WTC11 (cell line): ENCODE results near the gene CACNG7. TPM values are rescaled to one million over a fixed set of nuclear protein-coding genes. Genes with fewer than 3 reads are reported as not detected.

Source experiments
- ATAC-seq: fragments of 200-7000 bp; cut with Tn5 transposase; 2 replicates; pipeline ENCODE4 v1.10.0; 2021; ENCODE audit warnings: mild to moderate bottlenecking, moderate library complexity
- CTCF ChIA-PET: fragments of 300-600 bp; sonication (Branson Sonifier 250); formaldehyde crosslinking; loops from one replicate; lab custom pipeline; 2021; ENCODE audit warnings: antibody characterized with exemption; lab: Charles Lee
- POLR2A ChIA-PET: fragments of 350-600 bp; sonication (Branson Sonifier 250); formaldehyde crosslinking; loops from one replicate; lab custom pipeline; 2021; ENCODE audit warnings: antibody characterized with exemption; lab: Charles Lee
- DNase-seq: peaks from one replicate; pipeline ENCODE4 v3.0.0; 2021; ENCODE audit warnings: low spot score
- H3K27ac Mint-ChIP-seq: 2 replicates; pipeline ENCODE4 v1.8.0; 2021; ENCODE audit warnings: mixed read lengths
- H3K27me3 Mint-ChIP-seq: 2 replicates; pipeline ENCODE4 v1.8.0; 2021; ENCODE audit warnings: low read depth, mild to moderate bottlenecking, moderate library complexity, mixed read lengths
- H3K36me3 Mint-ChIP-seq: 2 replicates; pipeline ENCODE4 v1.8.0; 2021; ENCODE audit warnings: mixed read lengths
- H3K4me1 Mint-ChIP-seq: 2 replicates; pipeline ENCODE4 v1.8.0; 2022; ENCODE audit warnings: mixed read lengths
- H3K4me3 Mint-ChIP-seq: 2 replicates; pipeline ENCODE4 v1.8.0; 2021; ENCODE audit warnings: mild to moderate bottlenecking, moderate library complexity, mixed read lengths
- H3K9me3 Mint-ChIP-seq: 2 replicates; pipeline ENCODE4 v1.8.0; 2021; ENCODE audit warnings: mixed read lengths
- ARID4B ChIP-seq: sonication (generic); formaldehyde crosslinking; IDR thresholded peaks from 2 replicates; pipeline ENCODE4 v1.8.0; 2023; ENCODE audit warnings: missing genetic modification reagents, mild to moderate bottlenecking, borderline replicate concordance
- CBFB ChIP-seq: sonication (generic); formaldehyde crosslinking; IDR thresholded peaks from 2 replicates; pipeline ENCODE4 v1.8.1; 2022; ENCODE audit warnings: mild to moderate bottlenecking, low read depth, missing genetic modification reagents
- CREB1 ChIP-seq: sonication (generic); formaldehyde crosslinking; IDR thresholded peaks from 2 replicates; pipeline ENCODE4 v1.8.0; 2023; ENCODE audit warnings: mild to moderate bottlenecking, missing genetic modification reagents
- E2F5 ChIP-seq: sonication (generic); formaldehyde crosslinking; IDR thresholded peaks from 2 replicates; pipeline ENCODE4 v1.8.1; 2022; ENCODE audit warnings: mild to moderate bottlenecking, moderate library complexity, missing genetic modification reagents
- FOXK1 ChIP-seq: sonication (generic); formaldehyde crosslinking; IDR thresholded peaks from 2 replicates; pipeline ENCODE4 v1.8.0; 2022; ENCODE audit warnings: mild to moderate bottlenecking, moderate library complexity, missing genetic modification reagents
- MAX ChIP-seq: sonication (generic); formaldehyde crosslinking; IDR thresholded peaks from 2 replicates; pipeline ENCODE4 v1.8.0; 2022; ENCODE audit warnings: mild to moderate bottlenecking, missing genetic modification reagents
- MYBL2 ChIP-seq: sonication (generic); formaldehyde crosslinking; IDR thresholded peaks from 2 replicates; pipeline ENCODE4 v1.8.1; 2023; ENCODE audit warnings: mild to moderate bottlenecking, moderate library complexity, missing genetic modification reagents
- NFE2L1 ChIP-seq: sonication (generic); formaldehyde crosslinking; IDR thresholded peaks from 2 replicates; pipeline ENCODE4 v1.8.1; 2023; ENCODE audit warnings: missing genetic modification reagents
- NR3C1 ChIP-seq: sonication (generic); formaldehyde crosslinking; conservative IDR thresholded peaks from 2 replicates; pipeline ENCODE4 v1.8.1; 2023; ENCODE audit warnings: low read depth, mild to moderate bottlenecking, missing genetic modification reagents
- OVOL2 ChIP-seq: fragments of 250-450 bp; sonication (Bioruptor Pico); IDR thresholded peaks from 2 replicates; pipeline ENCODE4 v1.9.0; 2021; ENCODE audit warnings: mild to moderate bottlenecking, borderline replicate concordance
- TEAD1 ChIP-seq: sonication (generic); formaldehyde crosslinking; IDR thresholded peaks from 2 replicates; pipeline ENCODE4 v1.8.0; 2022; ENCODE audit warnings: mild to moderate bottlenecking, missing genetic modification reagents
- TEAD4 ChIP-seq: sonication (generic); formaldehyde crosslinking; IDR thresholded peaks from 2 replicates; pipeline ENCODE4 v1.8.0; 2022; ENCODE audit warnings: mild to moderate bottlenecking, missing genetic modification reagents
- ZNF396 ChIP-seq: fragments of 250-450 bp; sonication (Bioruptor Pico); IDR thresholded peaks from 2 replicates; pipeline ENCODE4 v1.8.0; 2021; ENCODE audit warnings: mild to moderate bottlenecking, moderate library complexity, borderline replicate concordance
- total RNA-seq: library from RNA; stranded (reverse); gene quantifications from 3 replicates; pipeline ENCODE4 v1.2.3, GENCODE V29; 2021
- TF ChIP-seq, protein P1 (sequence below): sonication (generic); formaldehyde crosslinking; IDR thresholded peaks from 2 replicates; pipeline ENCODE4 v1.8.0; 2022; ENCODE audit warnings: mild to moderate bottlenecking, missing genetic modification reagents
- TF ChIP-seq, protein P2 (sequence below): sonication (generic); formaldehyde crosslinking; IDR thresholded peaks from 2 replicates; pipeline ENCODE4 v1.8.1; 2023; ENCODE audit warnings: mild to moderate bottlenecking, missing genetic modification reagents, moderate library complexity
- TF ChIP-seq, protein P3 (sequence below): sonication (generic); formaldehyde crosslinking; IDR thresholded peaks from 2 replicates; pipeline ENCODE4 v1.8.0; 2022; ENCODE audit warnings: mild to moderate bottlenecking, missing genetic modification reagents

Gene CACNG7
- total RNA-seq, 1 experiment from 2014 or later, result 33.3 TPM

- no peak for TF ChIP-seq NR3C1
- TF ChIP-seq ZNF396 (CRISPR knock-in tag), result no peak
- TF ChIP-seq MYBL2 (CRISPR knock-in tag), result no peak
- no peak for TF ChIP-seq CREB1 (CRISPR knock-in tag)
Observed at GRCh38 chr19:53876651-53877224, 32.3 kb upstream of the CACNG7 start (continued).

GRCh38 chr19:53877361-53877766 is 31.7 kb upstream of the CACNG7 start:
- DNase-seq (no peak), ATAC-seq (no peak)
- TF ChIP-seq, protein P1, sequence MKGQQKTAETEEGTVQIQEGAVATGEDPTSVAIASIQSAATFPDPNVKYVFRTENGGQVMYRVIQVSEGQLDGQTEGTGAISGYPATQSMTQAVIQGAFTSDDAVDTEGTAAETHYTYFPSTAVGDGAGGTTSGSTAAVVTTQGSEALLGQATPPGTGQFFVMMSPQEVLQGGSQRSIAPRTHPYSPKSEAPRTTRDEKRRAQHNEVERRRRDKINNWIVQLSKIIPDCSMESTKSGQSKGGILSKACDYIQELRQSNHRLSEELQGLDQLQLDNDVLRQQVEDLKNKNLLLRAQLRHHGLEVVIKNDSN (CRISPR knock-in tag), result peak; percentile 62; the same call in 1 of the 2 replicates
- TF ChIP-seq TEAD4 (CRISPR knock-in tag), result no peak
- TF ChIP-seq, protein P2, sequence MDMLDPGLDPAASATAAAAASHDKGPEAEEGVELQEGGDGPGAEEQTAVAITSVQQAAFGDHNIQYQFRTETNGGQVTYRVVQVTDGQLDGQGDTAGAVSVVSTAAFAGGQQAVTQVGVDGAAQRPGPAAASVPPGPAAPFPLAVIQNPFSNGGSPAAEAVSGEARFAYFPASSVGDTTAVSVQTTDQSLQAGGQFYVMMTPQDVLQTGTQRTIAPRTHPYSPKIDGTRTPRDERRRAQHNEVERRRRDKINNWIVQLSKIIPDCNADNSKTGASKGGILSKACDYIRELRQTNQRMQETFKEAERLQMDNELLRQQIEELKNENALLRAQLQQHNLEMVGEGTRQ, result peak; percentile 63
- peaks cover 25% of the 10 kb centered on the region for H3K4me1 Mint-ChIP-seq
- CTCF ChIA-PET, result interaction anchor here (1.2 kb wide), 1 partner anchor 10 kb away, joined by 3 read pairs; the partner anchor contains the start of gene MYADM
- no peaks in the 10 kb centered on the region for H3K27me3 Mint-ChIP-seq
- POLR2A ChIA-PET, result interaction anchor here (2.3 kb wide), 1 partner anchor 9 kb away, joined by 21 read pairs; the partner anchor contains the start of gene MYADM
- peaks cover 31% of the 10 kb centered on the region for H3K36me3 Mint-ChIP-seq
- H3K4me3 Mint-ChIP-seq, result no peak overlapping the region
- H3K9me3 Mint-ChIP-seq, result no peaks in the 10 kb centered on the region
- no peak overlapping the region for H3K27ac Mint-ChIP-seq

DNA sequence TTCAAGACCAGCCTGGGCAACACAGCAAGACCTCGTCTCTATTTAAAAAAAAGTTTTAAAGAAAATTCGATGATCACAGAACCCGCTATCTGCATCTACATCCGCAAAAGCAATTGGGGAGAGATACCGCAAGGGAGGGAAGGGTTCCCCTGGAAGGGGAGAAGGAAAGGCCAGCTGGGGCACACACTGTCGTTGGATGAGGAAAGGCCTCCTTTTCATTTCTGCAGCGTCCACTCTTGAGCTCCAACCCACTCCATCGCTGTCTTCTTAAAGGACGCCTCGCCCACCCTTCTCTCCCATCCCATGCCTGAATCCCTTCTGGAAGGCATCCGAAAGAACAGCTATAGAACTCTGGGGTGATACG is 30.3 kb upstream of the CACNG7 start:
- ATAC-seq (no peak), DNase-seq (no peak)
- ChIA-PET POLR2A (interaction anchor here (0.6 to 1.6 kb wide), 6 partner anchors 11 to 102 kb away, joined by 3 to 31 read pairs (median 5); partner anchors contain the start of gene MYADM), CTCF (interaction anchor here (0.6 to 2.0 kb wide), 10 partner anchors 11 to 151 kb away, joined by 3 to 24 read pairs (median 7); partner anchors contain the start of gene MYADM)
- H3K27me3 Mint-ChIP-seq, result peaks cover 7% of the 10 kb centered on the region
- no peak overlapping the region for H3K4me3 Mint-ChIP-seq
- peaks cover 28% of the 10 kb centered on the region for H3K4me1 Mint-ChIP-seq
- peaks cover 22% of the 10 kb centered on the region for H3K36me3 Mint-ChIP-seq
- H3K9me3 Mint-ChIP-seq, result no peaks in the 10 kb centered on the region
- TF ChIP-seq TEAD1 (CRISPR knock-in tag) (no peak), FOXK1 (CRISPR knock-in tag) (no peak)
- H3K27ac Mint-ChIP-seq, result peak overlapping the region; percentile 81

DNA sequence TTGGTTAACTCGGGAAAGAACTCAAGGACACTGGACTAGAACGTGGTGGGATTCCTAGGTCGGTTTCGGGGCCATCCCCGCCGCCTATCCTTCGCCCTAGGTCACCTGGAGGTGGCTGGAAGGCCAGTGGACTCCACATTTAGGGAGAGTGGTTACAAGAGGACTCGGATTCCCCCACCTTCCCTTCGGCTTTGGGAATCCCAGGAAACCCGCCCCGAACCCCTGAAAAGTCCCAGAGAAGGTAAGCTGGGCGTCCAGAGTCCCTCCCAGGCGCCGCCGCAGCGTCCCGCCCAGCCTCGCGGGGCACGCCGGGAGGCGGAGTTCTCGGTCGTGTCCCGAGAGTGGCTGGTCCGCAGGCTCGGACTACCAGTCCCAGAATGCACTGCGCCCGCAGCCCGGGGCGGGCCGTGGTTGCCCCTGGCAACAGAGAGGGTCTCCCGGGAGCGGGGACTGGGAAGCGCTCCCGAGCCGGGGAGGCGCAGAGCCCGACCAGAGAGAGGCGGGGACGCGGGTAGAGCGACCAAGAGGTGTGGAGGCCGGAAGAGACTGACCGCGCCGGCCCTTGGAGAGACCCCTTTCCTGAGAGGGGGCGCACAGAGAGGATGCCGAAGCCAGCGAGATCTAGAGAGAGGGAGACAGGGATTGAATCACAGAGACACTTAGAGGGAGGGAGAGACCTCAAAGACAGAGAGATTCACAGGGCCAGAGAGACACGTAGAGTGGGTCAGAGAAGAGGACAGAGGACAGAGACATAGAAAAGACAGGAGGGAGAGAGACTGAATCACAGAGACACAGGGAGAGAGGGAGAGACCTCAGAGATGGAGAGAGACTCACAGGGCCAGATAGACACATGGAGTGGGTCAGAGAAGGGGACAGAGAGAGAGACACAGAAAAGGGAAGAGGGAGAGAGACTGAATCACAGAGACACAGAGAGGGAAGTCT is 29.7 kb upstream of the CACNG7 start:
- Mint-ChIP-seq H3K36me3 (peaks cover 15% of the 10 kb centered on the region), H3K4me1 (peaks cover 27% of the 10 kb centered on the region), H3K4me3 (no peak overlapping the region), H3K27ac (peak overlapping the region; percentile 81), H3K27me3 (peaks cover 11% of the 10 kb centered on the region), H3K9me3 (no peaks in the 10 kb centered on the region)
- peak; percentile 100 for DNase-seq
- ATAC-seq, result peak; percentile 84
- ChIA-PET POLR2A (interaction anchor here (0.6 to 1.6 kb wide), 8 partner anchors 12 to 102 kb away, joined by 3 to 31 read pairs (median 4); partner anchors contain the start of gene MYADM), CTCF (interaction anchor here (0.6 to 2.0 kb wide), 10 partner anchors 12 to 150 kb away, joined by 3 to 24 read pairs (median 7); partner anchors contain the start of gene MYADM)
- peak; percentile 30; the same call in 1 of the 2 replicates for TF ChIP-seq MAX (CRISPR knock-in tag)
- TF ChIP-seq, protein P3, sequence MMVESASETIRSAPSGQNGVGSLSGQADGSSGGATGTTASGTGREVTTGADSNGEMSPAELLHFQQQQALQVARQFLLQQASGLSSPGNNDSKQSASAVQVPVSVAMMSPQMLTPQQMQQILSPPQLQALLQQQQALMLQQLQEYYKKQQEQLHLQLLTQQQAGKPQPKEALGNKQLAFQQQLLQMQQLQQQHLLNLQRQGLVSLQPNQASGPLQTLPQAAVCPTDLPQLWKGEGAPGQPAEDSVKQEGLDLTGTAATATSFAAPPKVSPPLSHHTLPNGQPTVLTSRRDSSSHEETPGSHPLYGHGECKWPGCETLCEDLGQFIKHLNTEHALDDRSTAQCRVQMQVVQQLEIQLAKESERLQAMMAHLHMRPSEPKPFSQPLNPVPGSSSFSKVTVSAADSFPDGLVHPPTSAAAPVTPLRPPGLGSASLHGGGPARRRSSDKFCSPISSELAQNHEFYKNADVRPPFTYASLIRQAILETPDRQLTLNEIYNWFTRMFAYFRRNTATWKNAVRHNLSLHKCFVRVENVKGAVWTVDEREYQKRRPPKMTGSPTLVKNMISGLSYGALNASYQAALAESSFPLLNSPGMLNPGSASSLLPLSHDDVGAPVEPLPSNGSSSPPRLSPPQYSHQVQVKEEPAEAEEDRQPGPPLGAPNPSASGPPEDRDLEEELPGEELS (CRISPR knock-in tag), result no peak
- TF ChIP-seq FOXK1 (CRISPR knock-in tag), result peak; percentile 40; the same call in 1 of the 2 replicates
- TF ChIP-seq, protein P2, result peak; percentile 24; the same call in 1 of the 2 replicates
- no peak for TF ChIP-seq OVOL2
- no peak for TF ChIP-seq NFE2L1 (CRISPR knock-in tag)
- peak; percentile 88 for TF ChIP-seq E2F5 (CRISPR knock-in tag)
- peak; percentile 32; the same call in 1 of the 2 replicates for TF ChIP-seq ARID4B (CRISPR knock-in tag)
- TF ChIP-seq CBFB (CRISPR knock-in tag), result 0 out of 2 replicates have a peak, but pooled peaks have one; percentile 57
